Neural crest cell (in vitro differentiated cells): ENCODE results near the gene FAF2. TPM values are rescaled to one million over a fixed set of nuclear protein-coding genes. Genes with fewer than 3 reads are reported as not detected.
A peak's percentile ranks its signal among the peaks of the same experiment; 100 is the strongest.

Source experiments
- DNase-seq: peaks from one replicate; pipeline ENCODE4 v3.0.0; 2021; ENCODE audit warnings: low read depth, mixed read lengths, low spot score
- H3K27ac Mint-ChIP-seq: one replicate; pipeline ENCODE4 v1.8.0; 2021; ENCODE audit warnings: mild to moderate bottlenecking, mixed read lengths; ENCODE audit not compliant: unreplicated experiment
- H3K27me3 Mint-ChIP-seq: 2 replicates; pipeline ENCODE4 v1.8.0; 2021; ENCODE audit warnings: low read depth, mild to moderate bottlenecking, mixed read lengths
- H3K36me3 Mint-ChIP-seq: 2 replicates; pipeline ENCODE4 v1.8.0; 2021; ENCODE audit warnings: low read depth, mild to moderate bottlenecking, mixed read lengths
- H3K4me1 Mint-ChIP-seq: 2 replicates; pipeline ENCODE4 v1.8.0; 2021; ENCODE audit warnings: mixed read lengths
- H3K4me3 Mint-ChIP-seq: one replicate; pipeline ENCODE4 v1.8.0; 2021; ENCODE audit warnings: mild to moderate bottlenecking, mixed read lengths
- H3K9me3 Mint-ChIP-seq: 2 replicates; pipeline ENCODE4 v1.8.0; 2021; ENCODE audit warnings: mixed read lengths
- CTCF ChIP-seq: fragments of 200-600 bp; sonication (generic); conservative IDR thresholded peaks from 2 replicates; pipeline ENCODE4 v1.5.0; 2021; ENCODE audit warnings: antibody characterized with exemption, mild to moderate bottlenecking
- total RNA-seq: library from RNA; stranded (reverse); gene quantifications from 2 replicates; pipeline ENCODE4 v1.2.1, GENCODE V29; 2021

The FAF2 gene
- total RNA-seq, 1 donor from 2014 or later, result 50.3 TPM

- no peak for DNase-seq
- TF ChIP-seq CTCF, result no peak
- Mint-ChIP-seq H3K27me3 (peaks cover 49% of the 10 kb centered on the region), H3K4me3 (peak overlapping the region; percentile 85), H3K4me1 (peaks cover 31% of the 10 kb centered on the region), H3K36me3 (no peaks in the 10 kb centered on the region), H3K27ac (no peak overlapping the region), H3K9me3 (no peaks in the 10 kb centered on the region)
Observed at GRCh38 chr5:176541338-176542134, 93.4 kb downstream of the FAF2 start.

GRCh38 chr5:176542135-176542595 is 94.0 kb downstream of the FAF2 start:
- Mint-ChIP-seq H3K4me3 (peak overlapping the region; percentile 85), H3K4me1 (peaks cover 31% of the 10 kb centered on the region), H3K36me3 (no peaks in the 10 kb centered on the region), H3K27me3 (peaks cover 49% of the 10 kb centered on the region), H3K9me3 (no peaks in the 10 kb centered on the region), H3K27ac (peak overlapping the region; percentile 67)
- no peak for DNase-seq
- TF ChIP-seq CTCF, result no peak

GRCh38 chr5:176542596-176543427 is 94.6 kb downstream of the FAF2 start:
- H3K27me3 Mint-ChIP-seq, result peaks cover 49% of the 10 kb centered on the region
- TF ChIP-seq CTCF, result peak; percentile 31
- DNase-seq, result peak; percentile 14
- H3K9me3 Mint-ChIP-seq, result no peaks in the 10 kb centered on the region
- peak overlapping the region; percentile 67 for H3K27ac Mint-ChIP-seq
- peaks cover 28% of the 10 kb centered on the region for H3K4me1 Mint-ChIP-seq
- H3K36me3 Mint-ChIP-seq, result no peaks in the 10 kb centered on the region
- H3K4me3 Mint-ChIP-seq, result peak overlapping the region; percentile 85

GRCh38 chr5:176543428-176544182 is 95.4 kb downstream of the FAF2 start:
- peaks cover 21% of the 10 kb centered on the region for H3K4me1 Mint-ChIP-seq
- DNase-seq, result peak; percentile 55
- H3K27me3 Mint-ChIP-seq, result peaks cover 47% of the 10 kb centered on the region
- no peak for TF ChIP-seq CTCF
- H3K36me3 Mint-ChIP-seq, result no peaks in the 10 kb centered on the region
- peak overlapping the region; percentile 78 for H3K27ac Mint-ChIP-seq
- peak overlapping the region; percentile 94 for H3K4me3 Mint-ChIP-seq
- H3K9me3 Mint-ChIP-seq, result no peaks in the 10 kb centered on the region

GRCh38 chr5:176545388-176545736 is 97.2 kb downstream of the FAF2 start:
- Mint-ChIP-seq H3K9me3 (no peaks in the 10 kb centered on the region), H3K4me1 (peaks cover 21% of the 10 kb centered on the region), H3K36me3 (no peaks in the 10 kb centered on the region), H3K4me3 (peak overlapping the region; percentile 74), H3K27me3 (peaks cover 47% of the 10 kb centered on the region), H3K27ac (no peak overlapping the region)
- no peak for TF ChIP-seq CTCF
- DNase-seq, result no peak
